BE2C (cell line): ENCODE data around the gene KCNC3.

Source experiments
- DNase-seq: peaks from one replicate; pipeline ENCODE4 v3.0.0-alpha.2; 2020
- H3K27me3 ChIP-seq: fragments of 250-450 bp; sonication (Bioruptor Pico); 2 replicates; pipeline ENCODE4 v1.5.1; 2020; ENCODE audit warnings: mild to moderate bottlenecking
- H3K36me3 ChIP-seq: fragments of 250-450 bp; sonication (Bioruptor Pico); 2 replicates; pipeline ENCODE4 v1.5.1; 2020; ENCODE audit warnings: mild to moderate bottlenecking
- H3K4me1 ChIP-seq: fragments of 250-450 bp; sonication (Bioruptor Pico); 2 replicates; pipeline ENCODE4 v1.5.1; 2020
- H3K4me3 ChIP-seq: 2 replicates; pipeline ENCODE4 v1.5.1; 2011; ENCODE audit warnings: low read depth, low read length
- H3K9me3 ChIP-seq: fragments of 250-450 bp; sonication (Bioruptor Pico); 2 replicates; pipeline ENCODE4 v1.5.1; 2020
- CTCF ChIP-seq: IDR thresholded peaks from 2 replicates; pipeline ENCODE4 v1.5.1; 2012; ENCODE audit warnings: mild to moderate bottlenecking, low read depth, low read length

Gene KCNC3

GRCh38 chr19:50266896-50267295 lies 62.3 kb downstream of the KCNC3 start:
- no peak for TF ChIP-seq CTCF
- no peak for DNase-seq

GRCh38 chr19:50266041-50266440 lies 63.1 kb downstream of the KCNC3 start:
- H3K9me3 ChIP-seq, result no peaks in the 10 kb centered on the region

More at GRCh38 chr19:50266896-50267295, 62.3 kb downstream of the KCNC3 start:
- Histone ChIP-seq H3K27me3 (no peaks in the 10 kb centered on the region), H3K4me3 (no peak overlapping the region), H3K9me3 (no peaks in the 10 kb centered on the region), H3K4me1 (no peaks in the 10 kb centered on the region), H3K36me3 (no peaks in the 10 kb centered on the region)

GRCh38 chr19:50264483-50265186 lies 64.5 kb downstream of the KCNC3 start:
- no peak for DNase-seq
- no peaks in the 10 kb centered on the region for H3K36me3 ChIP-seq
- no peak overlapping the region for H3K4me3 ChIP-seq
- H3K9me3 ChIP-seq, result no peaks in the 10 kb centered on the region
- H3K4me1 ChIP-seq, result no peaks in the 10 kb centered on the region
- 0 out of 2 replicates have a peak, but pooled peaks have one; percentile 3 for TF ChIP-seq CTCF
- H3K27me3 ChIP-seq, result no peaks in the 10 kb centered on the region

More at GRCh38 chr19:50266041-50266440, 63.1 kb downstream of the KCNC3 start:
- no peak for DNase-seq
- Histone ChIP-seq H3K4me1 (no peaks in the 10 kb centered on the region), H3K27me3 (no peaks in the 10 kb centered on the region), H3K4me3 (no peak overlapping the region), H3K36me3 (no peaks in the 10 kb centered on the region)
- no peak for TF ChIP-seq CTCF

GRCh38 chr19:50263176-50263575 lies 66.0 kb downstream of the KCNC3 start:
- DNase-seq, result no peak
- TF ChIP-seq CTCF, result no peak
- H3K4me1 ChIP-seq, result no peaks in the 10 kb centered on the region

More at GRCh38 chr19:50263176-50263575, 66.0 kb downstream of the KCNC3 start:
- no peaks in the 10 kb centered on the region for H3K27me3 ChIP-seq
- H3K4me3 ChIP-seq, result no peak overlapping the region
- no peaks in the 10 kb centered on the region for H3K36me3 ChIP-seq
- no peaks in the 10 kb centered on the region for H3K9me3 ChIP-seq
